OCI-LY3 (cell line): ENCODE data around the gene OR9A4.

ENCODE experiments used
- H2AFZ ChIP-seq: fragments of 200-600, 300-600 bp; shearing (Covaris generic); 2 replicates; pipeline ENCODE4 v1.6.0; 2014; ENCODE audit warnings: antibody characterized with exemption, low read depth, low read length
- H3K27ac ChIP-seq: fragments of 200-600, 300-600 bp; sonication (generic); 2 replicates; pipeline ENCODE4 v1.5.1; 2014; ENCODE audit warnings: mild to moderate bottlenecking, low read length, moderate library complexity, mixed read lengths
- H3K27me3 ChIP-seq: fragments of 200-600, 300-600 bp; sonication (generic); 2 replicates; pipeline ENCODE4 v1.6.1; 2014; ENCODE audit warnings: low read depth, low read length, mixed read lengths
- H3K36me3 ChIP-seq: fragments of 200-600, 300-600 bp; sonication (generic); replicated peaks from 2 replicates; pipeline ENCODE3; 2014; ENCODE audit warnings: low read depth, low read length, mixed read lengths
- H3K4me1 ChIP-seq: fragments of 300-600, 200-600 bp; sonication (generic); 2 replicates; pipeline ENCODE4 v1.6.1; 2014; ENCODE audit warnings: low read length, mixed read lengths
- H3K4me2 ChIP-seq: fragments of 200-600, 300-600 bp; sonication (generic); 2 replicates; pipeline ENCODE4 v1.6.1; 2014; ENCODE audit warnings: low read length, mixed read lengths
- H3K4me3 ChIP-seq: fragments of 300-600, 200-600 bp; sonication (generic); 2 replicates; pipeline ENCODE4 v1.5.1; 2014; ENCODE audit warnings: antibody characterized with exemption, mild to moderate bottlenecking, low read length, moderate library complexity
- H3K79me2 ChIP-seq: fragments of 300-600, 200-600 bp; shearing (Covaris generic); 2 replicates; pipeline ENCODE4 v1.6.1; 2014; ENCODE audit warnings: mild to moderate bottlenecking, low read length, mixed read lengths
- H3K9ac ChIP-seq: fragments of 300-600, 200-600 bp; shearing (Covaris generic); 2 replicates; pipeline ENCODE4 v1.6.0; 2014; ENCODE audit warnings: mild to moderate bottlenecking, low read length, moderate library complexity
- H3K9me3 ChIP-seq: fragments of 200-600, 300-600 bp; shearing (Covaris generic); 2 replicates; pipeline ENCODE4 v1.6.1; 2014; ENCODE audit warnings: low read length, mixed read lengths; ENCODE audit not compliant: insufficient read depth
- H4K20me1 ChIP-seq: fragments of 200-600, 300-600 bp; sonication (generic); 2 replicates; pipeline ENCODE4 v1.6.1; 2016; ENCODE audit warnings: low read length, mixed read lengths; ENCODE audit not compliant: insufficient read depth
- CTCF ChIP-seq: fragments of 200-600, 300-600 bp; sonication (generic); IDR thresholded peaks from 2 replicates; pipeline ENCODE4 v1.5.1; 2014; ENCODE audit warnings: antibody characterized with exemption, low read length, low read depth
- EZH2phosphoT487 ChIP-seq: fragments of 200-600 bp; shearing (Covaris generic); IDR thresholded peaks from 2 replicates; pipeline ENCODE4 v1.6.1; 2018; ENCODE audit warnings: antibody characterized with exemption, mixed run types, low read depth

OR9A4 gene

DNA sequence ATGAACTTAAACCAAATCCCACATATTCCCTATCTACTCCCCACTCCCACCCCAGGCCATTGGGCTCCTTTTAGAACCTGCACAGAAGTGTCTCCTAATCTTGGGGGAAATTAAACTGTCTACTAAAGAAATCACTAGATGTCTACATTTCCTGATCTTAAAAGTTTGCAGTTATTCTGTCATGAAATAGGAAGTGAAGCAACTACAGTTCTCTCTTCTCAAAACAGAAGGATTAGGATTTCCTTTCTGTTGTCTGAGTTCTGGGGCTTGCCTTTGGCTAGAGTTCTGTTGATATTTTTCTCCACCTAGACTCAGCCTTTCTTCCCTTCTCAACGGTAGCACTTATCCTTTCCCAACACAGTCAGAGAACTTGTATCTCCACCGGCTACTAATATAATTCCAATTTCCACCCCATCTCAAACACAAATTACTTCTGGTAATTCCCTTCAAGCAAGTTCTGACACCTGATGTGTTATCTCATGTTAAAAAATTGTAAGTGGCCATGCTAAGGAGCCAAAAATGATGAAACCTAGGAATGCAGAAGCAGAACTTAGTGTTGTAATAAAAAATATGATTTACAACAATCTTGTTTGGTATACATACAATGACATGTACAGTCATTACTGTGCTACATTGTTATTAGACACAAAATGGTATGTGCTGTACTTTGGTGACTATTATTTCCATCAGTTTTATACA is 12.1 kb downstream of the OR9A4 start:
- Histone ChIP-seq H3K4me1 (peaks cover 6% of the 10 kb centered on the region), H3K27me3 (0 out of 2 replicates have a peak, but pooled peaks cover 4% of the 10 kb centered on the region), H2AFZ (no peak overlapping the region), H3K36me3 (no peaks in the 10 kb centered on the region), H4K20me1 (no peaks in the 10 kb centered on the region), H3K9ac (no peak overlapping the region), H3K9me3 (no peaks in the 10 kb centered on the region), H3K4me3 (no peak overlapping the region), H3K4me2 (no peak overlapping the region), H3K27ac (no peak overlapping the region), H3K79me2 (no peaks in the 10 kb centered on the region)
- TF ChIP-seq EZH2phosphoT487 (no peak), CTCF (no peak)

- no peak overlapping the region for H3K27ac ChIP-seq
- H2AFZ ChIP-seq = no peak overlapping the region
- no peaks in the 10 kb centered on the region for H3K9me3 ChIP-seq
- H3K4me3 ChIP-seq = no peak overlapping the region
- peaks cover 6% of the 10 kb centered on the region for H3K4me1 ChIP-seq
- 0 out of 2 replicates have a peak, but pooled peaks cover 4% of the 10 kb centered on the region for H3K27me3 ChIP-seq
- no peaks in the 10 kb centered on the region for H3K36me3 ChIP-seq
- no peaks in the 10 kb centered on the region for H4K20me1 ChIP-seq
- H3K9ac ChIP-seq = no peak overlapping the region
- TF ChIP-seq EZH2phosphoT487 = no peak
- TF ChIP-seq CTCF = no peak
- no peaks in the 10 kb centered on the region for H3K79me2 ChIP-seq
- H3K4me2 ChIP-seq = no peak overlapping the region
These were observed 12.6 kb downstream of the OR9A4 start for GRCh38 chr7:141928845-141929195.

- Histone ChIP-seq H4K20me1 (no peaks in the 10 kb centered on the region), H3K4me1 (peaks cover 6% of the 10 kb centered on the region), H3K4me3 (no peak overlapping the region), H3K27ac (no peak overlapping the region), H3K79me2 (no peaks in the 10 kb centered on the region), H3K4me2 (no peak overlapping the region), H3K9me3 (no peaks in the 10 kb centered on the region), H3K9ac (no peak overlapping the region), H3K36me3 (no peaks in the 10 kb centered on the region), H2AFZ (no peak overlapping the region), H3K27me3 (0 out of 2 replicates have a peak, but pooled peaks cover 4% of the 10 kb centered on the region)
- TF ChIP-seq CTCF (no peak), EZH2phosphoT487 (no peak)
These were observed 14.0 kb downstream of the OR9A4 start for GRCh38 chr7:141930211-141930610.

- H3K9me3 ChIP-seq = no peaks in the 10 kb centered on the region
- no peaks in the 10 kb centered on the region for H3K36me3 ChIP-seq
- H3K27me3 ChIP-seq = no peaks in the 10 kb centered on the region
- H2AFZ ChIP-seq = no peak overlapping the region
- TF ChIP-seq EZH2phosphoT487 (no peak), CTCF (no peak)
- no peak overlapping the region for H3K9ac ChIP-seq
- H4K20me1 ChIP-seq = no peaks in the 10 kb centered on the region
- no peaks in the 10 kb centered on the region for H3K4me1 ChIP-seq
- no peak overlapping the region for H3K27ac ChIP-seq
- no peak overlapping the region for H3K4me2 ChIP-seq
- no peaks in the 10 kb centered on the region for H3K79me2 ChIP-seq
- no peak overlapping the region for H3K4me3 ChIP-seq
These were observed 24.9 kb downstream of the OR9A4 start for GRCh38 chr7:141941075-141941474.
